NCI-H526 treated with DMSO at 0.1 percent for 48 hours (cell line): ENCODE measurements around the gene IQGAP3.
A peak's percentile ranks its signal among the peaks of the same experiment; 100 is the strongest.

Source experiments
- DNase-seq: peaks from one replicate; lab custom pipeline; 2025; lab: John Stamatoyannopoulos, UW

The IQGAP3 gene

DNA sequence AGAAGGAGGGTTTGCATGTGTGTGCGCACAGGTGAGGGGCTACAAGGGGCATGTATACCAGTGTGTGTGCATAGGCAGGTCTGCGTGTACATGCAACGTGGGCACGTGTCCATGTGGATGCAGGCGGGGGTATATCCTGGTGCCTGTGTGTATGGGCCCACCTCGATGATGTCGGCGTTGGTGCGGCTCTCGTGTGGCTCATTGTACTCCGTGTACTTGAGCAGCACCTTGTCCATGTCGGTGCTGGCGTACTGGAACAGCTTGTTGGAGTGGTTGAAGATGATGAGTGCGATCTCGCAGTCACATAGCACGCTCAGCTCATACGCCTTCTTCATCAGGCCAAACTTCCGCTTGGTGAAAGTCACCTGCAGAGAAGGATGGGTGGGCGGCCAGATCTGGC is 90.1 kb downstream of the IQGAP3 start:
- DNase-seq, result no peak

GRCh38 chr1:156481527-156481926 is 90.8 kb downstream of the IQGAP3 start:
- no peak for DNase-seq

GRCh38 chr1:156480411-156481192 is 91.8 kb downstream of the IQGAP3 start:
- peak; percentile 64 for DNase-seq

GRCh38 chr1:156480016-156480370 is 92.4 kb downstream of the IQGAP3 start:
- no peak for DNase-seq

GRCh38 chr1:156479093-156480015 is 93.0 kb downstream of the IQGAP3 start:
- DNase-seq, result no peak

DNA sequence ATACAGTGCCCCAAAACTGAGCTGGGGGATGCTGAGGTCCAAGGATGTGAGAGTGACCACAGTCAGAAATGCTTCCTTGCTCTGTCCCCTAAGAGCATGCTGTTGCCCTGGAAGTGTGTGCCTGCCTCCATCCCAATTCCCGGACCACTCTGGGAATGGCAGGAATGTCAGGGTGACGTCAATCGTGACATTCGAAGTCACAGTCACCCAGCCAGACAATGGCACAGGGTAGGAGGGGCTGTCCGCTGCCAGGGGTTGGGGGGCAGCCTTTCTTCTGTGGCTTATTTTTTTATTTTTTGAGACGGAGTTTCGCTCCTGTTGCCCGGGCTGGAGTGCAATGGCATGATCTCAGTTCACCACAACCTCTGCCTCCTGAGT is 94.1 kb downstream of the IQGAP3 start:
- no peak for DNase-seq

DNA sequence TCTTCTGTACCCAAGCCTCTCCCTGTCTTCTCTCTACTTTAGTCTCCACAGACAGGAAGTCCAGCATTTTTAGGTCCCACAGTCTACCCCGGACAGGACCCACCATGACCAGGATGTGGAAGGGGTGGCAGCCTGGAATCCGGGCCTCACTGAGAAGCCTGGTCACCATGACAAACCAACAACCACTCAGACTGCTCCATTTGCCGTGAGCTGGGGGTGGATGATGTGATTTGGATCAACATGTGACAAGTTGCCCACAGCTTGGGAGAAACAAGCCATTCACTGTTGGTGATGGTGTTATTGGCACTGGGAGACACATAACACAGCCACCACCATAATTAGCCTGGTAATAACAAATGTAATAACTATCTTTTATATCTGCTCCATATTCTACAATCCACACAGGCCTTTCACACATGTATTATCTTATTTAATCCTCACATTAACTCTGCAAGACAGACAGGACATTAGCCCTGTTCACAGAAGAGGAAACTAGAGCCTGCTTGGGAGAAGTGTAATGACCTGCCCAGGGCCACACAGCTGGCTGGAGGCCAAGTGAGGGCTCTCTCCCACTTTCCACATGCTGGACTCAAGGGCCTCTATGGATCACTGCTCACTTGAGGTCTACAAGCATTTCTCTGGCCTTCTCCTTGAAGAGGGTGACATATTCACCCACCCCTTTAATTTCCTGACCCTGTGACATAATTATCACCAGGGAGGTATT is 94.7 kb downstream of the IQGAP3 start:
- DNase-seq, result no peak

- DNase-seq, result no peak
Observed at GRCh38 chr1:156476501-156477298, 95.7 kb downstream of the IQGAP3 start.

GRCh38 chr1:156475568-156476500 is 96.5 kb downstream of the IQGAP3 start:
- DNase-seq, result no peak
